ENCODE data around the gene IL1R2.

- peak in 1 of 3 donors; percentile 27 for TF ChIP-seq POLR2AphosphoS5 (IDR thresholded peaks at IDR 0.05)
- TF ChIP-seq, protein P1, sequence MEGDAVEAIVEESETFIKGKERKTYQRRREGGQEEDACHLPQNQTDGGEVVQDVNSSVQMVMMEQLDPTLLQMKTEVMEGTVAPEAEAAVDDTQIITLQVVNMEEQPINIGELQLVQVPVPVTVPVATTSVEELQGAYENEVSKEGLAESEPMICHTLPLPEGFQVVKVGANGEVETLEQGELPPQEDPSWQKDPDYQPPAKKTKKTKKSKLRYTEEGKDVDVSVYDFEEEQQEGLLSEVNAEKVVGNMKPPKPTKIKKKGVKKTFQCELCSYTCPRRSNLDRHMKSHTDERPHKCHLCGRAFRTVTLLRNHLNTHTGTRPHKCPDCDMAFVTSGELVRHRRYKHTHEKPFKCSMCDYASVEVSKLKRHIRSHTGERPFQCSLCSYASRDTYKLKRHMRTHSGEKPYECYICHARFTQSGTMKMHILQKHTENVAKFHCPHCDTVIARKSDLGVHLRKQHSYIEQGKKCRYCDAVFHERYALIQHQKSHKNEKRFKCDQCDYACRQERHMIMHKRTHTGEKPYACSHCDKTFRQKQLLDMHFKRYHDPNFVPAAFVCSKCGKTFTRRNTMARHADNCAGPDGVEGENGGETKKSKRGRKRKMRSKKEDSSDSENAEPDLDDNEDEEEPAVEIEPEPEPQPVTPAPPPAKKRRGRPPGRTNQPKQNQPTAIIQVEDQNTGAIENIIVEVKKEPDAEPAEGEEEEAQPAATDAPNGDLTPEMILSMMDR (IDR thresholded peaks at IDR 0.05): peak; percentile 98 to 99 (median 98)
Measured at GRCh38 chr2:102020596-102021170, 28.9 kb downstream of the IL1R2 start.
